VCaP (cell line): ENCODE results near the gene ARF3.
A peak's percentile ranks its signal among the peaks of the same experiment; 100 is the strongest.

Experiments
- H3K27ac ChIP-seq: fragments of 450-650 bp; 2 replicates; pipeline ENCODE4 v1.5.1; 2017
- CTCF ChIP-seq: fragments of 450-650 bp; conservative IDR thresholded peaks from 2 replicates; pipeline ENCODE4 v1.5.1; 2017; ENCODE audit warnings: mild to moderate bottlenecking, moderate library complexity

The ARF3 gene

GRCh38 chr12:48943221-48943620 is 14.1 kb downstream of the ARF3 start:
- H3K27ac ChIP-seq: no peak overlapping the region
- no peak for TF ChIP-seq CTCF

GRCh38 chr12:48940181-48940580 is 17.1 kb downstream of the ARF3 start:
- no peak for TF ChIP-seq CTCF
- no peak overlapping the region for H3K27ac ChIP-seq

- no peak overlapping the region for H3K27ac ChIP-seq
- TF ChIP-seq CTCF: no peak
Measured at GRCh38 chr12:48938805-48939204, 18.5 kb downstream of the ARF3 start.

- H3K27ac ChIP-seq: no peak overlapping the region
- TF ChIP-seq CTCF: no peak
Measured at GRCh38 chr12:48937170-48937569, 20.1 kb downstream of the ARF3 start.

GRCh38 chr12:48936379-48936979 is 20.8 kb downstream of the ARF3 start:
- no peak overlapping the region for H3K27ac ChIP-seq

GRCh38 chr12:48934312-48934706 is 23.0 kb downstream of the ARF3 start:
- no peak overlapping the region for H3K27ac ChIP-seq
- peak; percentile 65 for TF ChIP-seq CTCF

More at GRCh38 chr12:48936379-48936979, 20.8 kb downstream of the ARF3 start:
- TF ChIP-seq CTCF: peak; percentile 96

- no peak overlapping the region for H3K27ac ChIP-seq
- no peak for TF ChIP-seq CTCF
Measured at GRCh38 chr12:48933664-48934311, 23.5 kb downstream of the ARF3 start.
